K562 (cell line): ENCODE results near the gene AXIN2. TPM values are rescaled to one million over a fixed set of nuclear protein-coding genes. Genes with fewer than 3 reads are reported as not detected.

Experiments
- ATAC-seq: fragments of 200-7000 bp; cut with Tn5 transposase; 3 replicates; pipeline ENCODE4 v1.9.1; 2020; ENCODE audit warnings: moderate library complexity
- BruUV-seq: library from RNA; stranded (reverse); fragments of 400-500 nt; replicated peaks from 2 replicates; lab custom pipeline; 2021; lab: Mats Ljungman, UMichigan
- CTCF ChIA-PET: fragments of 300-600 bp; formaldehyde crosslinking; extraction: SDS; loops from one replicate; lab custom pipeline; 2021; ENCODE audit warnings: low intra/inter-chr PET ratio; lab: Yijun Ruan, JAX
- POLR2A ChIA-PET: fragments of 300-600, 350-650 bp; sonication (Branson Sonifier 250); formaldehyde crosslinking; extraction: SDS; loops from one replicate; lab custom pipeline; 2021; ENCODE audit warnings: antibody characterized with exemption, inconsistent platforms; lab: Yijun Ruan, JAX
- DNase-seq, 4 experiments: peaks; one replicate each; pipeline versions ENCODE4 v3.0.0 to v3.0.0-alpha.2; 2011 to 2018; ENCODE audit warnings: low spot score in 3 of 4, mixed read lengths in 3 of 4; ENCODE audit errors: extremely low read depth in 1 of 4
- FAIRE-seq: peaks from 2 replicates; lab custom pipeline; 2011; peaks lifted over from hg19 to GRCh38; lab: Jason Lieb, UNC
- H2AFZ ChIP-seq: 2 replicates; pipeline ENCODE4 v1.6.0; 2011; ENCODE audit warnings: low read depth, low read length, control low read depth, inconsistent platforms
- H3K27ac ChIP-seq: fragments of 200-600 bp; 3 replicates; pipeline ENCODE4 v1.8.0; 2011; ENCODE audit warnings: low read depth, mild to moderate bottlenecking, control low read depth, inconsistent platforms, low read length, moderate library complexity, mixed read lengths; ENCODE audit errors: extremely low read depth
- H3K27me3 ChIP-seq, 2 experiments: fragments of 300-600 bp in 1 of 2; 2 replicates in 1 of 2; 3 replicates in 1 of 2; pipeline versions ENCODE4 v1.6.0 to v1.8.0; 2011; ENCODE audit warnings: inconsistent platforms in 2 of 2, low read length in 2 of 2, mild to moderate bottlenecking in 1 of 2, mixed read lengths in 1 of 2, moderate library complexity in 1 of 2; ENCODE audit not compliant: control insufficient read depth in 2 of 2, insufficient read depth in 2 of 2
- H3K36me3 ChIP-seq: fragments of 300-600 bp; 3 replicates; pipeline ENCODE4 v1.8.0; 2011; ENCODE audit warnings: mild to moderate bottlenecking, low read length, inconsistent platforms; ENCODE audit not compliant: control insufficient read depth, insufficient read depth
- H3K4me1 ChIP-seq, 2 experiments: fragments of 200-600 bp in 1 of 2; replicated peaks in 1 of 2; 2 replicates in 1 of 2; 3 replicates in 1 of 2; pipeline versions ENCODE4 v1.5.1 to v1.8.0; 2011; ENCODE audit warnings: inconsistent platforms in 2 of 2, low read length in 2 of 2, mild to moderate bottlenecking in 1 of 2, mixed read lengths in 1 of 2, moderate library complexity in 1 of 2; ENCODE audit not compliant: control insufficient read depth in 2 of 2, insufficient read depth in 2 of 2
- H3K4me2 ChIP-seq: 2 replicates; pipeline ENCODE4 v1.6.1; 2011; ENCODE audit warnings: low read length, control low read depth, inconsistent platforms, mixed read lengths; ENCODE audit not compliant: insufficient read depth
- H3K4me3 ChIP-seq: fragments of 200-600 bp; sonication (generic), shearing (Covaris generic); 2 replicates; pipeline ENCODE4 v1.5.1; 2016; ENCODE audit warnings: control low read depth, inconsistent platforms
- H3K79me2 ChIP-seq: fragments of 200-600 bp; 3 replicates; pipeline ENCODE4 v1.8.0; 2011; ENCODE audit warnings: low read length, inconsistent platforms; ENCODE audit not compliant: control insufficient read depth, insufficient read depth
- H3K9ac ChIP-seq, 2 experiments: 2 replicates each; pipeline versions ENCODE4 v1.6.0 to v1.6.1; 2011; ENCODE audit warnings: low read depth in 2 of 2, low read length in 2 of 2, control low read depth in 1 of 2, inconsistent platforms in 1 of 2, mild to moderate bottlenecking in 1 of 2, mixed read lengths in 1 of 2; ENCODE audit not compliant: insufficient read depth in 1 of 2
- H3K9me1 ChIP-seq: one replicate; pipeline ENCODE4 v1.6.0; 2011; ENCODE audit warnings: inconsistent platforms, mild to moderate bottlenecking, low read length, moderate library complexity; ENCODE audit not compliant: control insufficient read depth, insufficient read depth
- H3K9me3 ChIP-seq: replicated peaks from 2 replicates; pipeline ENCODE4 v1.5.1; 2011; ENCODE audit warnings: low read depth, low read length, inconsistent platforms; ENCODE audit not compliant: control insufficient read depth, insufficient read depth
- H4K20me1 ChIP-seq: replicated peaks from 2 replicates; pipeline ENCODE4 v1.6.1; 2011; ENCODE audit warnings: low read length, inconsistent platforms, mixed read lengths; ENCODE audit not compliant: control insufficient read depth, insufficient read depth
- ZKSCAN8 ChIP-seq: fragments of 200-800 bp; sonication (Bioruptor generic); IDR thresholded peaks from 2 replicates; pipeline ENCODE4 v1.6.1; 2016; ENCODE audit warnings: missing genetic modification characterization, missing compliant biosample characterization
- ZNF121 ChIP-seq: sonication (generic); formaldehyde crosslinking; conservative IDR thresholded peaks from 2 replicates; pipeline ENCODE4 v1.8.0; 2022; ENCODE audit warnings: missing genetic modification reagents
- ZNF518B ChIP-seq: fragments of 250-450 bp; sonication (Bioruptor Pico); IDR thresholded peaks from 2 replicates; pipeline ENCODE4 v1.5.0; 2021; ENCODE audit warnings: mild to moderate bottlenecking, moderate library complexity
- ZNF639 ChIP-seq, 2 experiments: fragments of 200-800 bp in 1 of 2; sonication (Bioruptor generic) in 1 of 2; sonication (generic) in 1 of 2; formaldehyde crosslinking in 1 of 2; IDR thresholded peaks in 1 of 2; conservative IDR thresholded peaks in 1 of 2; 2 replicates each; pipeline versions ENCODE4 v1.5.0 to v1.6.1; 2016 to 2020; ENCODE audit warnings: missing compliant biosample characterization in 1 of 2, missing genetic modification characterization in 1 of 2, missing genetic modification reagents in 1 of 2
- WGBS: fragments of 100-300 bp; shearing (Covaris generic); methylation state at CpG from one replicate; pipeline ENCODE4 v1.1.6; 2016; ENCODE audit warnings: low coverage, mixed read lengths; ENCODE audit not compliant: insufficient coverage; ENCODE audit errors: missing lambda C conversion rate; 5-methylcytosine and 5-hydroxymethylcytosine counted together
- in situ Hi-C: fragments of 300-500 bp; cut with MboI; formaldehyde crosslinking; loops from 4 replicates; pipeline ENCODE4 v1.15.0; 2018; ENCODE audit warnings: inconsistent platforms, mixed read lengths
- intact Hi-C: fragments of 100-400 bp; cut with micrococcal nuclease; formaldehyde crosslinking; loops from 2 replicates; pipeline ENCODE4 v1.14.2; 2022
- polyA plus RNA-seq, 8 experiments: library from polyadenylated mRNA; depleted of rRNA in 4 of 8; stranded (reverse) in 5 of 8; unstranded in 3 of 8; fragments of >200 nt; fragmentation: Nextera tagmentation in 2 of 8; fragmentation: Illumina TruSeq in 1 of 8; extraction: Ambion mirVana in 2 of 8; extraction: Trizol in 1 of 8; gene quantifications; 2 replicates each; pipeline versions ENCODE4 v1.2.1 to v1.2.3, GENCODE V29; 2011 to 2014; ENCODE audit warnings: inconsistent platforms in 1 of 8, missing spikeins in 1 of 8
- total RNA-seq, 7 experiments: library from RNA; depleted of rRNA in 6 of 7; stranded (reverse); fragments of >200 nt in 6 of 7; fragmentation: Illumina TruSeq in 2 of 7; extraction: Trizol in 2 of 7; gene quantifications; 2 replicates each; pipeline versions ENCODE4 v1.2.1 to v1.2.3, GENCODE V29; 2011 to 2021; ENCODE audit warnings: low replicate concordance in 1 of 7

The AXIN2 gene
- total and polyA plus RNA-seq, 9 of the 15 experiments (the other 6 are each of a cell fraction or from before 2014, with no cell fraction given) = 0.21 to 3.3 (median 1.2) TPM

- Histone ChIP-seq H3K79me2 (no peaks in the 10 kb centered on the region), H3K4me3 (no peak overlapping the region), H2AFZ (no peak overlapping the region), H4K20me1 (0 out of 2 replicates have a peak, but pooled peaks cover 4% of the 10 kb centered on the region), H3K4me2 (no peak overlapping the region), H3K4me1 (peaks cover 0 to 7% of the 10 kb centered on the region in 2 experiments; a peak in 2 of 5 replicates), H3K9me3 (no peaks in the 10 kb centered on the region), H3K9ac (no peak overlapping the region), H3K27me3 (peaks cover 18 to 44% of the 10 kb centered on the region in 2 experiments; a peak in 4 of 5 replicates), H3K27ac (no peak overlapping the region), H3K9me1 (no peaks in the 10 kb centered on the region), H3K36me3 (no peaks in the 10 kb centered on the region)
- DNase-seq (no peak), FAIRE-seq (no peak), ATAC-seq (no peak)
- 3% methylated on average over 8 of the region's 8 CpGs for WGBS
- in situ Hi-C loops (no loop called here), intact Hi-C loops (no loop called here)
- no peak for TF ChIP-seq ZNF121
- no peak for TF ChIP-seq ZKSCAN8 (CRISPR knock-in tag)
- TF ChIP-seq ZNF639 (CRISPR knock-in tag; conservative IDR thresholded peaks at IDR 0.05 in 1 of 2, IDR thresholded peaks at IDR 0.05 in 1 of 2) = no peak
- no peak for TF ChIP-seq ZNF518B (CRISPR knock-in tag)
- ChIA-PET POLR2A (interaction anchor here (0.6 kb wide), 1 partner anchor 504 kb away, joined by 3 read pairs; no protein-coding TSS in a partner anchor), CTCF (no interaction called here)
- no TSS peak for BruUV-seq
Observed at GRCh38 chr17:65568918-65569317, 7.5 kb upstream of the AXIN2 start.
